CD8-positive, alpha-beta memory T cell (primary cell): ENCODE measurements around the gene ANKRD44. TPM values are rescaled to one million over a fixed set of nuclear protein-coding genes. Genes with fewer than 3 reads are reported as not detected.
A peak's percentile ranks its signal among the peaks of the same experiment; 100 is the strongest.
"Not testable (repeated sequence)": the region's sequence is repeated elsewhere in the genome, so short reads cannot be mapped to it uniquely, and the experiment has no call there.

ENCODE experiments used
- CTCF ChIA-PET: fragments of 350-600 bp; sonication (Branson Sonifier 250); formaldehyde crosslinking; loops from one replicate; lab custom pipeline; 2021; ENCODE audit warnings: antibody characterized with exemption; lab: Charles Lee
- POLR2A ChIA-PET: fragments of 350-600 bp; sonication (Branson Sonifier 250); formaldehyde crosslinking; loops from one replicate; lab custom pipeline; 2021; ENCODE audit warnings: antibody characterized with exemption; lab: Charles Lee
- DNase-seq, 5 donors: peaks; one replicate each; pipeline versions ENCODE4 v3.0.0 to v3.0.0-alpha.2; 2020 to 2022; ENCODE audit warnings: mixed read lengths in 1 of 5
- H3K27ac ChIP-seq: one replicate; pipeline ENCODE4 v1.7.0; 2013; ENCODE audit warnings: low read depth, mild to moderate bottlenecking, low read length, moderate library complexity
- H3K27me3 ChIP-seq: 2 replicates; pipeline ENCODE4 v1.7.0; 2013; ENCODE audit warnings: low read length, mild to moderate bottlenecking; ENCODE audit not compliant: insufficient read depth, poor library complexity, severe bottlenecking
- H3K36me3 ChIP-seq: 2 replicates; pipeline ENCODE4 v1.7.0; 2013; ENCODE audit warnings: mild to moderate bottlenecking, low read length, moderate library complexity; ENCODE audit not compliant: insufficient read depth
- H3K4me1 ChIP-seq: 2 replicates; pipeline ENCODE4 v1.7.0; 2013; ENCODE audit warnings: mild to moderate bottlenecking, low read length, moderate library complexity; ENCODE audit not compliant: insufficient read depth
- H3K4me3 ChIP-seq: 2 replicates; pipeline ENCODE4 v1.7.0; 2013; ENCODE audit warnings: mild to moderate bottlenecking, low read length
- H3K9me3 ChIP-seq: 2 replicates; pipeline ENCODE4 v1.7.0; 2013; ENCODE audit warnings: mild to moderate bottlenecking, low read length
- H3K27ac Mint-ChIP-seq, 8 donors: one replicate each; pipeline ENCODE4 v1.8.0; 2020 to 2021; ENCODE audit warnings: mixed read lengths in 8 of 8, mild to moderate bottlenecking in 6 of 8, inconsistent platforms in 3 of 8, moderate library complexity in 3 of 8
- H3K27me3 Mint-ChIP-seq, 2 donors: one replicate each; pipeline ENCODE4 v1.8.0; 2020 to 2021; ENCODE audit warnings: mixed read lengths in 2 of 2, mild to moderate bottlenecking in 1 of 2, moderate library complexity in 1 of 2
- H3K36me3 Mint-ChIP-seq, 3 donors: one replicate each; pipeline ENCODE4 v1.8.0; 2020 to 2021; ENCODE audit warnings: mixed read lengths in 3 of 3, inconsistent platforms in 1 of 3, mild to moderate bottlenecking in 1 of 3
- H3K4me1 Mint-ChIP-seq, 3 donors: one replicate each; pipeline ENCODE4 v1.8.0; 2020 to 2021; ENCODE audit warnings: mixed read lengths in 3 of 3, inconsistent platforms in 1 of 3, mild to moderate bottlenecking in 1 of 3
- H3K4me3 Mint-ChIP-seq, 7 donors: one replicate each; pipeline ENCODE4 v1.8.0; 2020 to 2021; ENCODE audit warnings: mixed read lengths in 7 of 7, mild to moderate bottlenecking in 6 of 7, moderate library complexity in 4 of 7, inconsistent platforms in 2 of 7
- H3K9me3 Mint-ChIP-seq, 5 donors: one replicate each; pipeline ENCODE4 v1.8.0; 2020 to 2022; ENCODE audit warnings: mixed read lengths in 5 of 5, mild to moderate bottlenecking in 3 of 5, moderate library complexity in 2 of 5, inconsistent platforms in 1 of 5
- polyA plus RNA-seq: library from polyadenylated mRNA; unstranded; fragments of 300-500 nt; fragmentation: Illumina TruSeq; gene quantifications from one replicate; pipeline ENCODE4 v1.2.3, GENCODE V29; 2021
- total RNA-seq, 2 experiments: library from RNA; stranded (reverse); gene quantifications; one replicate each; pipeline ENCODE4 v1.2.3, GENCODE V29; 2021

ANKRD44 gene
- total and polyA plus RNA-seq, 3 experiments from 2014 or later, result 90.1 to 150 (median 142) TPM

GRCh38 chr2:197030090-197030489 lies 280.5 kb downstream of the ANKRD44 start:
- peaks cover 37% of the 10 kb centered on the region for H3K36me3 ChIP-seq
- H3K27me3 ChIP-seq, result no peaks in the 10 kb centered on the region
- H3K9me3 ChIP-seq, result no peaks in the 10 kb centered on the region
- Mint-ChIP-seq H3K4me3 (no peak overlapping the region), H3K4me1 (peaks cover 37 to 47% (median 44%) of the 10 kb centered on the region in 3 donors), H3K36me3 (peaks cover 3 to 83% (median 32%) of the 10 kb centered on the region in 3 donors), H3K9me3 (no peaks in the 10 kb centered on the region), H3K27ac (peak overlapping the region in 4 of 8 donors; percentile 33 to 59 (median 52)), H3K27me3 (peaks cover 0 to 1% of the 10 kb centered on the region in 2 donors)
- DNase-seq, result no peak
- POLR2A ChIA-PET, result no interaction called here
- H3K27ac ChIP-seq, result no peak overlapping the region
- no peak overlapping the region for H3K4me3 ChIP-seq
- peaks cover 19% of the 10 kb centered on the region for H3K4me1 ChIP-seq
- CTCF ChIA-PET, result no interaction called here

- Histone ChIP-seq H3K36me3 (peaks cover 51% of the 10 kb centered on the region), H3K4me3 (no peak overlapping the region), H3K4me1 (peaks cover 19% of the 10 kb centered on the region), H3K9me3 (no peaks in the 10 kb centered on the region), H3K27ac (no peak overlapping the region), H3K27me3 (no peaks in the 10 kb centered on the region)
- ChIA-PET CTCF (no interaction called here), POLR2A (interaction anchor here (0.6 kb wide), 1 partner anchor 271 kb away, joined by 3 read pairs; no protein-coding TSS in a partner anchor)
- H3K4me1 Mint-ChIP-seq, result peaks cover 30 to 36% (median 31%) of the 10 kb centered on the region in 3 donors
- H3K4me3 Mint-ChIP-seq, result no peak overlapping the region
- H3K27ac Mint-ChIP-seq, result peak overlapping the region in 7 of 8 donors; percentile 1 to 80 (median 38)
- peaks cover 0 to 1% of the 10 kb centered on the region in 2 donors for H3K27me3 Mint-ChIP-seq
- DNase-seq, result no peak
- H3K36me3 Mint-ChIP-seq, result peaks cover 7 to 83% (median 35%) of the 10 kb centered on the region in 3 donors
- H3K9me3 Mint-ChIP-seq, result no peaks in the 10 kb centered on the region
Observed at GRCh38 chr2:197028633-197029032, 281.9 kb downstream of the ANKRD44 start.

- ChIA-PET CTCF (no interaction called here), POLR2A (interaction anchor here (0.6 kb wide), 1 partner anchor 270 kb away, joined by 3 read pairs; no protein-coding TSS in a partner anchor)
- H3K36me3 ChIP-seq, result peaks cover 52% of the 10 kb centered on the region
Observed at GRCh38 chr2:197028230-197028629, 282.4 kb downstream of the ANKRD44 start.

GRCh38 chr2:197024206-197024605 lies 286.4 kb downstream of the ANKRD44 start:
- Histone ChIP-seq H3K9me3 (no peaks in the 10 kb centered on the region), H3K4me3 (no peak overlapping the region), H3K27ac (no peak overlapping the region), H3K36me3 (peaks cover 54% of the 10 kb centered on the region), H3K4me1 (no peaks in the 10 kb centered on the region), H3K27me3 (no peaks in the 10 kb centered on the region)
- CTCF ChIA-PET, result no interaction called here
- Mint-ChIP-seq H3K9me3 (peaks cover 0 to 10% (median 0%) of the 10 kb centered on the region in 5 donors), H3K27me3 (peaks cover 0 to 1% of the 10 kb centered on the region in 2 donors), H3K36me3 (peaks cover 35 to 88% (median 51%) of the 10 kb centered on the region in 3 donors), H3K4me1 (peaks cover 13 to 16% (median 13%) of the 10 kb centered on the region in 3 donors), H3K27ac (peak overlapping the region in 1 of 8 donors; percentile 51), H3K4me3 (no peak overlapping the region)
- POLR2A ChIA-PET, result no interaction called here
- no peak for DNase-seq

More at GRCh38 chr2:197028230-197028629, 282.4 kb downstream of the ANKRD44 start:
- Mint-ChIP-seq H3K9me3 (no peaks in the 10 kb centered on the region), H3K36me3 (peaks cover 11 to 83% (median 36%) of the 10 kb centered on the region in 3 donors), H3K27ac (peak overlapping the region in 6 of 8 donors; percentile 9 to 80 (median 24)), H3K4me1 (peaks cover 27 to 33% (median 28%) of the 10 kb centered on the region in 3 donors), H3K4me3 (no peak overlapping the region), H3K27me3 (peaks cover 0 to 1% of the 10 kb centered on the region in 2 donors)
- Histone ChIP-seq H3K27me3 (no peaks in the 10 kb centered on the region), H3K27ac (no peak overlapping the region), H3K4me3 (no peak overlapping the region), H3K9me3 (no peaks in the 10 kb centered on the region), H3K4me1 (peaks cover 15% of the 10 kb centered on the region)
- no peak for DNase-seq

GRCh38 chr2:197020921-197021320 lies 289.7 kb downstream of the ANKRD44 start:
- DNase-seq, H3K27me3 ChIP-seq, CTCF ChIA-PET, H3K27ac ChIP-seq, H3K4me3 ChIP-seq, POLR2A ChIA-PET, H3K4me1 ChIP-seq, H3K9me3 Mint-ChIP-seq, H3K27me3 Mint-ChIP-seq, H3K9me3 ChIP-seq, H3K4me3 Mint-ChIP-seq: not testable (repeated sequence)
- Mint-ChIP-seq H3K36me3 (peaks cover 32 to 86% (median 35%) of the 10 kb centered on the region in 3 donors), H3K27ac (peak overlapping the region in 1 of 8 donors; percentile 18), H3K4me1 (peaks cover 7 to 13% (median 12%) of the 10 kb centered on the region in 3 donors)
- peaks cover 47% of the 10 kb centered on the region for H3K36me3 ChIP-seq

- H3K4me1 Mint-ChIP-seq, result peaks cover 13 to 24% (median 15%) of the 10 kb centered on the region in 3 donors
- H3K27me3 ChIP-seq, result no peaks in the 10 kb centered on the region
- no peaks in the 10 kb centered on the region for H3K9me3 ChIP-seq
- H3K9me3 Mint-ChIP-seq, result no peaks in the 10 kb centered on the region
- POLR2A ChIA-PET, result no interaction called here
- no peaks in the 10 kb centered on the region for H3K4me1 ChIP-seq
- DNase-seq, result no peak
- H3K36me3 ChIP-seq, result peaks cover 58% of the 10 kb centered on the region
- H3K27me3 Mint-ChIP-seq, result no peaks in the 10 kb centered on the region
- peaks cover 9 to 84% (median 22%) of the 10 kb centered on the region in 3 donors for H3K36me3 Mint-ChIP-seq
- H3K27ac ChIP-seq, result no peak overlapping the region
- H3K4me3 ChIP-seq, result no peak overlapping the region
- peak overlapping the region in 3 of 8 donors; percentile 32 to 69 (median 64) for H3K27ac Mint-ChIP-seq
- no peak overlapping the region for H3K4me3 Mint-ChIP-seq
- CTCF ChIA-PET, result interaction anchor here (1.2 kb wide), 1 partner anchor 410 kb away, joined by 3 read pairs; no protein-coding TSS in a partner anchor
Observed at GRCh38 chr2:197013098-197013497, 297.5 kb downstream of the ANKRD44 start.

- H3K27ac ChIP-seq, result no peak overlapping the region
- POLR2A ChIA-PET, result no interaction called here
Observed at GRCh38 chr2:197011801-197012641, 298.6 kb downstream of the ANKRD44 start.

More at GRCh38 chr2:197011801-197012641, 298.6 kb downstream of the ANKRD44 start:
- H3K36me3 Mint-ChIP-seq, result peaks cover 9 to 86% (median 22%) of the 10 kb centered on the region in 3 donors
- Histone ChIP-seq H3K4me3 (no peak overlapping the region), H3K27me3 (no peaks in the 10 kb centered on the region), H3K36me3 (peaks cover 67% of the 10 kb centered on the region), H3K4me1 (no peaks in the 10 kb centered on the region), H3K9me3 (no peaks in the 10 kb centered on the region)
- H3K27me3 Mint-ChIP-seq, result no peaks in the 10 kb centered on the region
- CTCF ChIA-PET, result interaction anchor here (1.2 to 1.5 kb wide), 3 partner anchors 9 to 372 kb away, joined by 3 to 6 read pairs (median 4); no protein-coding TSS in a partner anchor
- H3K27ac Mint-ChIP-seq, result peak overlapping the region; percentile 7 to 96 (median 53)
- no peak overlapping the region for H3K4me3 Mint-ChIP-seq
- no peaks in the 10 kb centered on the region for H3K9me3 Mint-ChIP-seq
- peaks cover 8 to 17% (median 15%) of the 10 kb centered on the region in 3 donors for H3K4me1 Mint-ChIP-seq
- peak in 2 of 5 donors; percentile 22 to 24 for DNase-seq
